Neural progenitor cell (in vitro differentiated cells): Measurements from ENCODE around the gene MROH9.

Experiments
- EZH2 ChIP-seq: fragments of 200-600 bp; sonication (generic); IDR thresholded peaks from 2 replicates; pipeline ENCODE4 v1.6.1; 2017; ENCODE audit warnings: antibody characterized with exemption, mild to moderate bottlenecking, moderate library complexity
- EZH2phosphoT487 ChIP-seq: fragments of 200-600 bp; sonication (generic); IDR thresholded peaks from 2 replicates; pipeline ENCODE4 v1.6.1; 2017; ENCODE audit warnings: antibody characterized with exemption
- TF ChIP-seq, protein P1 (sequence below): fragments of 200-600 bp; sonication (generic); IDR thresholded peaks from 2 replicates; pipeline ENCODE4 v1.5.1; 2017; ENCODE audit warnings: antibody characterized with exemption, mild to moderate bottlenecking

DNA sequence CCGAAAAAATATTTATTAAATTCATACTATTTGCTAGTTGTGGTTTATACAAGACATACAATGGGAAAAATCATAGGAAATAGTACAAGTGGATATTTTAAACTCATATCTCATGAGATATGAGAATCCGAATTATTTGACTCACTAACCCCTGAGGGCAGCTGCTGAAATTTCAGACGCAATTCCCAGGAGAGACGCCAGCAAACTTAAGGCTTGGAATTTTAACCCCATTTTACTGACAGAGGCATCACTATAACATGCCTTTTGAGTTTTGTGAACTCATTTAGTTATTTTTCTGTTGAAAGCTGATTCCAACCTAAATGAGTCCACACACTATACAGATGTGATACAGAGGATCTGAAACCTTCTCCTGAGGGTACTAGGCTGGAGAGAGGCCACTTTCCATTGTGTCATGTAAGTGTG, 5.9 kb upstream of the MROH9 start:
- TF ChIP-seq, protein P1, sequence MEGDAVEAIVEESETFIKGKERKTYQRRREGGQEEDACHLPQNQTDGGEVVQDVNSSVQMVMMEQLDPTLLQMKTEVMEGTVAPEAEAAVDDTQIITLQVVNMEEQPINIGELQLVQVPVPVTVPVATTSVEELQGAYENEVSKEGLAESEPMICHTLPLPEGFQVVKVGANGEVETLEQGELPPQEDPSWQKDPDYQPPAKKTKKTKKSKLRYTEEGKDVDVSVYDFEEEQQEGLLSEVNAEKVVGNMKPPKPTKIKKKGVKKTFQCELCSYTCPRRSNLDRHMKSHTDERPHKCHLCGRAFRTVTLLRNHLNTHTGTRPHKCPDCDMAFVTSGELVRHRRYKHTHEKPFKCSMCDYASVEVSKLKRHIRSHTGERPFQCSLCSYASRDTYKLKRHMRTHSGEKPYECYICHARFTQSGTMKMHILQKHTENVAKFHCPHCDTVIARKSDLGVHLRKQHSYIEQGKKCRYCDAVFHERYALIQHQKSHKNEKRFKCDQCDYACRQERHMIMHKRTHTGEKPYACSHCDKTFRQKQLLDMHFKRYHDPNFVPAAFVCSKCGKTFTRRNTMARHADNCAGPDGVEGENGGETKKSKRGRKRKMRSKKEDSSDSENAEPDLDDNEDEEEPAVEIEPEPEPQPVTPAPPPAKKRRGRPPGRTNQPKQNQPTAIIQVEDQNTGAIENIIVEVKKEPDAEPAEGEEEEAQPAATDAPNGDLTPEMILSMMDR: no peak
- no peak for TF ChIP-seq EZH2
- no peak for TF ChIP-seq EZH2phosphoT487
